ENCODE measurements around the gene DOCK9. TPM values are rescaled to one million over a fixed set of nuclear protein-coding genes. Genes with fewer than 3 reads are reported as not detected.

Gene DOCK9
- total RNA-seq, 4 donors from 2014 or later: 121 to 240 (median 200) TPM

DNA sequence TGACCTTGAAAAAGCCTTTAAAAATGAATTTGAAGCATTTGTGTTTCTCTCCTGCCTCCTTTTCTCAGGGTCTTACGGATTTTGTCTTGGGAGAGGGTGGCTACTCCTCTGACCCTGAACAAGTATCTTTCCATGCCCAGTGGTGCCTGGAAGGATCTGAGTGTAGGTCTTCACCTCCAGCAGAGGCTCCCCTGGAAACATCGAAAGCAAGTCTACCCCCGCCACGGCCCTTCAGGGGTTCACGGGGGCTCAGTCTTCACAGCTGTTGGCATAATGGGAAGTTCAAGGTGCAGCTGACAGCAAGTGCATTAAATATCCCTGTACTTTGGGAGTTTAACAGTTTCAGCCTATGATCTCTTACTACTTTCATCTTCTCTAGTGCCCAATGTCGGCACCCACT is 182.6 kb downstream of the DOCK9 start:
- no peaks in the 10 kb centered on the region for H3K9me3 ChIP-seq
- no peaks in the 10 kb centered on the region for H3K27me3 ChIP-seq
- H3K27ac ChIP-seq: no peak overlapping the region
- TF ChIP-seq POLR2AphosphoS5 (IDR thresholded peaks at IDR 0.05) (no peak), CTCF (IDR thresholded peaks at IDR 0.05) (no peak), EP300 (IDR thresholded peaks at IDR 0.05) (no peak), POLR2A (IDR thresholded peaks at IDR 0.05) (no peak)
- WGBS: 82% methylated on average over 6 of the region's 6 CpGs
- no peaks in the 10 kb centered on the region for H3K4me1 ChIP-seq
- peaks cover 70% of the 10 kb centered on the region for H3K36me3 ChIP-seq
- no peak for DNase-seq (ENCODE audit: low spot score in 2 of 2)
- H3K4me3 ChIP-seq: no peak overlapping the region

- no peak for DNase-seq (ENCODE audit: low spot score in 2 of 2)
- peaks cover 65% of the 10 kb centered on the region for H3K36me3 ChIP-seq
- WGBS: 92% methylated on average over 12 of the region's 12 CpGs
These were observed 183.4 kb downstream of the DOCK9 start for GRCh38 chr13:98794498-98794897.

GRCh38 chr13:98792785-98793495 is 184.9 kb downstream of the DOCK9 start:
- Histone ChIP-seq H3K9me3 (no peaks in the 10 kb centered on the region), H3K4me3 (no peak overlapping the region), H3K27me3 (no peaks in the 10 kb centered on the region), H3K4me1 (no peaks in the 10 kb centered on the region), H3K27ac (no peak overlapping the region), H3K36me3 (peaks cover 57% of the 10 kb centered on the region)
- TF ChIP-seq POLR2AphosphoS5 (IDR thresholded peaks at IDR 0.05): no peak
- TF ChIP-seq EP300 (IDR thresholded peaks at IDR 0.05): no peak
- TF ChIP-seq POLR2A (IDR thresholded peaks at IDR 0.05): no peak
- TF ChIP-seq CTCF (IDR thresholded peaks at IDR 0.05): no peak
- DNase-seq (ENCODE audit: low spot score in 2 of 2): no peak
- 91% methylated on average over 10 of the region's 11 CpGs for WGBS

More at GRCh38 chr13:98794498-98794897, 183.4 kb downstream of the DOCK9 start:
- Histone ChIP-seq H3K27me3 (no peaks in the 10 kb centered on the region), H3K4me3 (no peak overlapping the region), H3K4me1 (no peaks in the 10 kb centered on the region), H3K27ac (no peak overlapping the region), H3K9me3 (no peaks in the 10 kb centered on the region)
- TF ChIP-seq POLR2AphosphoS5 (IDR thresholded peaks at IDR 0.05): no peak
- no peak for TF ChIP-seq POLR2A (IDR thresholded peaks at IDR 0.05)
- TF ChIP-seq EP300 (IDR thresholded peaks at IDR 0.05): no peak
- TF ChIP-seq CTCF (IDR thresholded peaks at IDR 0.05): no peak

GRCh38 chr13:98792321-98792720 is 185.5 kb downstream of the DOCK9 start:
- 83% methylated on average over 9 of the region's 9 CpGs for WGBS
- Histone ChIP-seq H3K4me3 (no peak overlapping the region), H3K36me3 (peaks cover 51% of the 10 kb centered on the region), H3K4me1 (no peaks in the 10 kb centered on the region), H3K27me3 (no peaks in the 10 kb centered on the region), H3K9me3 (no peaks in the 10 kb centered on the region), H3K27ac (no peak overlapping the region)
- TF ChIP-seq POLR2A (IDR thresholded peaks at IDR 0.05): no peak
- no peak for TF ChIP-seq POLR2AphosphoS5 (IDR thresholded peaks at IDR 0.05)
- no peak for TF ChIP-seq CTCF (IDR thresholded peaks at IDR 0.05)
- no peak for TF ChIP-seq EP300 (IDR thresholded peaks at IDR 0.05)
- DNase-seq (ENCODE audit: low spot score in 2 of 2): no peak

DNA sequence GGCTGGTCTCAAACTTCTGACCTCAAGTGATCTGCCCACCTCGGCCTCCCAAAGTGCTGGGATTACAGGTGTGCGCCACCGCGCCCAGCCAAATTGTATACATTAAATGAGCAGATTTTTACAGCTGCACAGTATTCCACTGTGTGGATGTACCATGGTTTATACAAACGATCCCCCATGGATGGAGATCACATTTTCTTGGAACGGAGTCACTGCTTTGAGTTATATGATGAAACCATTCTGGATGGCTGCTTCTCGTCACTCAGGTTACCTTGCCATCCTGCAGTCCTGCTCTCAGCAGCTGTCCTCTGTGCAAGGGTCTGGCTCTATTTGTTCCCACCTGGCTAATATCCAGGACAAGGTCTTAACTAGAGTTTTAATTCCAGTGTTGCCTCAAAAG is 186.3 kb downstream of the DOCK9 start:
- no peak for DNase-seq (ENCODE audit: low spot score in 2 of 2)
- WGBS: 93% methylated on average over 7 of the region's 7 CpGs
- Histone ChIP-seq H3K36me3 (peaks cover 43% of the 10 kb centered on the region), H3K4me3 (no peak overlapping the region), H3K9me3 (no peaks in the 10 kb centered on the region), H3K4me1 (no peaks in the 10 kb centered on the region), H3K27ac (no peak overlapping the region), H3K27me3 (no peaks in the 10 kb centered on the region)
- no peak for TF ChIP-seq CTCF (IDR thresholded peaks at IDR 0.05)
- no peak for TF ChIP-seq POLR2AphosphoS5 (IDR thresholded peaks at IDR 0.05)
- TF ChIP-seq POLR2A (IDR thresholded peaks at IDR 0.05): no peak
- TF ChIP-seq EP300 (IDR thresholded peaks at IDR 0.05): no peak

Data from suprapubic skin (tissue), 4 donors.